IPS-11a (cell line): ENCODE data around the gene CDHR1.
"Not testable (repeated sequence)": the region's sequence is repeated elsewhere in the genome, so short reads cannot be mapped to it uniquely, and the experiment has no call there.

Experiments
- H3K4me3 ChIP-seq: one replicate; pipeline ENCODE4 v1.5.1; 2013; ENCODE audit warnings: low read depth, low read length, control low read depth

CDHR1 gene

GRCh38 chr10:84194424-84195043, at the start of gene CDHR1:
Gene CDHR1, plus strand, starts transcription at chr10:84194537. Its CDS starts 224 bp downstream, at chr10:84194761.
- H3K4me3 ChIP-seq: peak within 1 kb of the TSS; percentile 49

- no peak overlapping the region for H3K4me3 ChIP-seq
Measured at GRCh38 chr10:84147347-84147746, 47.0 kb upstream of the CDHR1 start.

GRCh38 chr10:84148006-84148597, 46.2 kb upstream of the CDHR1 start:
- not testable (repeated sequence) for H3K4me3 ChIP-seq

- no peak overlapping the region for H3K4me3 ChIP-seq
Measured at GRCh38 chr10:84149854-84150253, 44.5 kb upstream of the CDHR1 start.

GRCh38 chr10:84152769-84153168, 41.6 kb upstream of the CDHR1 start:
- H3K4me3 ChIP-seq: no peak overlapping the region

GRCh38 chr10:84155521-84155920, 38.8 kb upstream of the CDHR1 start:
- no peak overlapping the region for H3K4me3 ChIP-seq

- H3K4me3 ChIP-seq: no peak overlapping the region
Measured at GRCh38 chr10:84156009-84156408, 38.3 kb upstream of the CDHR1 start.

- no peak overlapping the region for H3K4me3 ChIP-seq
Measured at GRCh38 chr10:84156768-84157167, 37.6 kb upstream of the CDHR1 start.

- no peak overlapping the region for H3K4me3 ChIP-seq
Measured at GRCh38 chr10:84158061-84158460, 36.3 kb upstream of the CDHR1 start.

- H3K4me3 ChIP-seq: no peak overlapping the region
Measured at GRCh38 chr10:84158550-84158949, 35.8 kb upstream of the CDHR1 start.

GRCh38 chr10:84159076-84159685, 35.2 kb upstream of the CDHR1 start:
- no peak overlapping the region for H3K4me3 ChIP-seq

- H3K4me3 ChIP-seq: no peak overlapping the region
Measured at GRCh38 chr10:84160663-84161362, 33.5 kb upstream of the CDHR1 start.

- no peak overlapping the region for H3K4me3 ChIP-seq
Measured at GRCh38 chr10:84163996-84164395, 30.3 kb upstream of the CDHR1 start.

GRCh38 chr10:84164442-84164841, 29.9 kb upstream of the CDHR1 start:
- H3K4me3 ChIP-seq: no peak overlapping the region

GRCh38 chr10:84166620-84167288, 27.6 kb upstream of the CDHR1 start:
- H3K4me3 ChIP-seq: no peak overlapping the region

- not testable (repeated sequence) for H3K4me3 ChIP-seq
Measured at GRCh38 chr10:84167289-84167653, 27.1 kb upstream of the CDHR1 start.

- H3K4me3 ChIP-seq: not testable (repeated sequence)
Measured at GRCh38 chr10:84168382-84168781, 26.0 kb upstream of the CDHR1 start.

- H3K4me3 ChIP-seq: not testable (repeated sequence)
Measured at GRCh38 chr10:84171237-84171636, 23.1 kb upstream of the CDHR1 start.

GRCh38 chr10:84171700-84172466, 22.5 kb upstream of the CDHR1 start:
- not testable (repeated sequence) for H3K4me3 ChIP-seq

GRCh38 chr10:84172467-84173356, 21.6 kb upstream of the CDHR1 start:
- H3K4me3 ChIP-seq: no peak overlapping the region
